Measurements from ENCODE around the gene UAP1. TPM values are rescaled to one million over a fixed set of nuclear protein-coding genes. Genes with fewer than 3 reads are reported as not detected.
A peak's percentile ranks its signal among the peaks of the same experiment; 100 is the strongest.

The UAP1 gene
- total RNA-seq, 1 donor from 2014 or later, result 30.7 TPM

GRCh38 chr1:162633081-162633762, 71.7 kb downstream of the UAP1 start:
- peak; percentile 66 for ATAC-seq
- DNase-seq, result no peak
- intact Hi-C loops (cut with micrococcal nuclease), result loop anchor here (5.0 kb wide), 1 partner anchor 44 kb away; no protein-coding TSS in a partner anchor

DNA sequence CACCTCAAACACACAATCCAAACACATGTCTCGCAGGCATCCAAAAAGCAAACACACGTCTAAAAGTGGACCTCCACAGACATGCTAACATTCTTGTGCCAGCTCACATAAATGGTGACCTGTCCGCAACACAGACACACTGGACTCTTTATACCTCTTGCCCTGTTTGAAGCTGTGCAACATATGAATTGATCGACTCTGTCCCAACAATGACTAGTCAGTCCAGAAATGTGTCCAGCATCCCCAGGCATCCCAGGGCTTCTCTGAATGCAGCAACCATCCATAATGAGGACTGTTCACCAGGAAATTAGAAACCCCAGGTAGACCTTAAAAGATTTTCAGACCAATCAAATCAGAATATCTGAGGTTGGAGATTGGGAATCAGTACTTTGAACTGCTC, 73.9 kb downstream of the UAP1 start:
- intact Hi-C loops (cut with micrococcal nuclease), result no loop called here
- ATAC-seq (no peak), DNase-seq (no peak)

DNA sequence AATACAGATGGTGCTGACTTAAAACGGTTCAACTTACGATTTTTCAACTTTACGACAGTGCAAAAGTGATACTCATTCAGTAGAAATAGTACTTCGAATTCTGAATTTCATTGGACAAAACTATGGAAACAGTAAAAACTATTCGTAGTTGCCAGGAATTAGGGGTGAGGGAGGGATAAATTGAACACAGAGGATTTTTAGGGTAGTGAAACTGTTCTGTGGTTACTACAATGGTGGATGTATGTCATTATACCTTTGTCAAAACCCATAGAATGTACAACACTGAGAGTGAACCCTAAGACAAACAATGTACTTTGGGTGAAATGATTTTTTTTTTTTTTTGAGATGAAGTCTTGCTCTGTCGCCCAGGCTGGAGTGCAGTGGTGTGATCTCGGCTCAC, 78.2 kb downstream of the UAP1 start:
- DNase-seq, result no peak
- intact Hi-C loops (cut with micrococcal nuclease), result no loop called here
- no peak for ATAC-seq

- DNase-seq (no peak), ATAC-seq (no peak)
- intact Hi-C loops (cut with micrococcal nuclease), result no loop called here
Observed at GRCh38 chr1:162641114-162641513, 79.6 kb downstream of the UAP1 start.

DNA sequence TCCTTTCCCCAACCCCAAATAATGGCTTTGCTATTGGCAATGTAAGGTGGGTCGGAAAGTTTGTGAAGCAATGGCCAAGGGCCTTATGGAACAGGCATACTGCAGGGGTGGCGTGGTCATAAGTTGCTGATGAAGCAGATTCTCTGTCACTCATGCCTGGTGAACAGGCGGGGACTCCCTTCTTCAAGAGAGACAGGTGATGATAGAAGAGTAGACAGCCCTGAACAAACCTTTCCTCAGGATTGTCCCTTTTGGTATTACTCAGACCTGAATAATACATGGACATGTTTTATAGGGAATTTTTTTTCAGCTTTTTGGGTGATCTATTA, 83.4 kb downstream of the UAP1 start:
- intact Hi-C loops (cut with micrococcal nuclease), result no loop called here
- no peak for ATAC-seq
- no peak for DNase-seq

- no peak for DNase-seq
- ATAC-seq, result no peak
- intact Hi-C loops (cut with micrococcal nuclease), result no loop called here
Observed at GRCh38 chr1:162645666-162646065, 84.1 kb downstream of the UAP1 start.

DNA sequence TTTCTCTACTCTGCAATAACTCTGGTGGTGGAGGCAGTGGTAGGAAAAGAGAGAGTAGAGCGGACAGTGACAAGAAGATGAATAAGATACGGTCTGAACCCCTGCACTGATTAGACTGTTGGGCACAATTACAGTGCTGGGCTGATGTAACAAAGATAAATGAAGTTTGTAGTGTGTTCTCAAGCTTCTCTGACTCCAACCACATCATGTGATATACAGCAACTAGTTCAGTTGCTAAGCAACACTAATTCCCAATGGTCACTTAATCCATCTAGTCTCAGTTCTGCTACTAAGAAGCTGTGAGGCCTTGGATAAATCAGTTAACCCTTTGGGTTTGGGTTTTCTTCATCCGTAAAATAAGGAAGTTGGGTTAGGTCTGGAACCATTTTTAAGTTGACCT, 88.1 kb downstream of the UAP1 start:
- no peak for ATAC-seq
- intact Hi-C loops (cut with micrococcal nuclease), result no loop called here
- DNase-seq, result no peak

Other genes with a start within 250 kb of the UAP1 start
- gene SPATA46, start 184.9 kb upstream of the UAP1 start, total RNA-seq, result not detected
- gene C1orf226, start 180.0 kb upstream of the UAP1 start, total RNA-seq, result 5.8 TPM
- 0.40 TPM for gene SH2D1B, start 149.6 kb upstream of the UAP1 start, total RNA-seq
- gene UHMK1, start 63.9 kb upstream of the UAP1 start, total RNA-seq, result 22.7 TPM
- gene DDR2, start 70.7 kb downstream of the UAP1 start, total RNA-seq, result 26.1 TPM
- 2.6 TPM for gene HSD17B7, start 229.0 kb downstream of the UAP1 start, total RNA-seq

Data from left ventricle myocardium superior (tissue), 1 donor.